Right atrium auricular region (tissue), 2 donors: ENCODE measurements around the gene KASH5. TPM values are rescaled to one million over a fixed set of nuclear protein-coding genes. Genes with fewer than 3 reads are reported as not detected.

ENCODE experiments used
- DNase-seq: peaks from one replicate; pipeline ENCODE4 v3.0.0-alpha.2; 2019; ENCODE audit warnings: low spot score
- H3K27ac ChIP-seq, 2 donors: fragments of 200-600 bp; sonication (generic); 1 replicate in 1 of 2; 2 replicates in 1 of 2; pipeline ENCODE4 v1.5.1; 2016 to 2019
- H3K27me3 ChIP-seq, 2 donors: fragments of 200-600 bp; sonication (generic); one replicate each; pipeline versions ENCODE4 v1.5.1 to v1.6.0; 2017 to 2019
- H3K36me3 ChIP-seq: fragments of 200-600 bp; sonication (generic); one replicate; pipeline ENCODE4 v1.5.1; 2016
- H3K4me1 ChIP-seq, 2 donors: fragments of 200-600 bp; sonication (generic); one replicate each; pipeline versions ENCODE4 v1.5.1 to v1.6.0; 2017 to 2019
- H3K4me3 ChIP-seq, 2 donors: fragments of 200-600 bp; sonication (generic); 1 replicate in 1 of 2; 2 replicates in 1 of 2; pipeline ENCODE4 v1.5.1; 2017 to 2019; ENCODE audit warnings: mild to moderate bottlenecking in 1 of 2, moderate library complexity in 1 of 2
- H3K9me3 ChIP-seq, 2 donors: fragments of 200-600 bp; sonication (generic); one replicate each; pipeline ENCODE4 v1.5.1; 2019
- total RNA-seq, 2 donors: library from RNA; depleted of rRNA; stranded (reverse); fragments of >200 nt; gene quantifications; one replicate each; pipeline ENCODE4 v1.1.0, GENCODE V29; 2016
- TF ChIP-seq, protein P1 (sequence below), 2 donors: fragments of 200-600 bp; sonication (generic); IDR thresholded peaks; one replicate each; pipeline ENCODE4 v1.5.1; 2019; ENCODE audit warnings: antibody characterized with exemption in 2 of 2

Gene KASH5
- total RNA-seq, 2 donors from 2014 or later = not detected

DNA sequence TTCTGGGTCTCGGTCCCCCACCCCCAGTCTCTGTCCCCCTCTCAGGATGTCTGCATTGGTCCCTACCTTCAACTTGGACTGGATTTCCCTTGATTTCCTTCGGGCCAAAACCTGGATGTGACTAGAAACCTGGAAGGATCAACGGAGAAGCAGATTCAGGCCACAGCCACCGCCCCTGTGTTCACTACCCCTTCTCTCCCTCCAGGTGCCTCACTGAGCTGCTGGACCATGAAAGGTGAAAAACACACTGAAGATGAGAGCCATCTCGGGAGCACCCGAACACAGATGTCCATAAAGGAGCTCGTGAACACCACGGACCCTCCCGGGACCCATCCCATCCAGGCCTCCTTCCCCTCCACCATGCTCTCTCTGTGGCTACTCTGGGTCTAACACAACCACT, 30.9 kb upstream of the KASH5 start:
- H3K27ac ChIP-seq = peak overlapping the region; percentile 31 to 47
- no peaks in the 10 kb centered on the region for H3K9me3 ChIP-seq
- no peak overlapping the region for H3K4me3 ChIP-seq
- no peak for DNase-seq
- H3K4me1 ChIP-seq = peaks cover 0 to 33% of the 10 kb centered on the region in 2 donors
- TF ChIP-seq, protein P1, sequence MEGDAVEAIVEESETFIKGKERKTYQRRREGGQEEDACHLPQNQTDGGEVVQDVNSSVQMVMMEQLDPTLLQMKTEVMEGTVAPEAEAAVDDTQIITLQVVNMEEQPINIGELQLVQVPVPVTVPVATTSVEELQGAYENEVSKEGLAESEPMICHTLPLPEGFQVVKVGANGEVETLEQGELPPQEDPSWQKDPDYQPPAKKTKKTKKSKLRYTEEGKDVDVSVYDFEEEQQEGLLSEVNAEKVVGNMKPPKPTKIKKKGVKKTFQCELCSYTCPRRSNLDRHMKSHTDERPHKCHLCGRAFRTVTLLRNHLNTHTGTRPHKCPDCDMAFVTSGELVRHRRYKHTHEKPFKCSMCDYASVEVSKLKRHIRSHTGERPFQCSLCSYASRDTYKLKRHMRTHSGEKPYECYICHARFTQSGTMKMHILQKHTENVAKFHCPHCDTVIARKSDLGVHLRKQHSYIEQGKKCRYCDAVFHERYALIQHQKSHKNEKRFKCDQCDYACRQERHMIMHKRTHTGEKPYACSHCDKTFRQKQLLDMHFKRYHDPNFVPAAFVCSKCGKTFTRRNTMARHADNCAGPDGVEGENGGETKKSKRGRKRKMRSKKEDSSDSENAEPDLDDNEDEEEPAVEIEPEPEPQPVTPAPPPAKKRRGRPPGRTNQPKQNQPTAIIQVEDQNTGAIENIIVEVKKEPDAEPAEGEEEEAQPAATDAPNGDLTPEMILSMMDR (IDR thresholded peaks at IDR 0.05) = no peak
- peaks cover 48% of the 10 kb centered on the region for H3K36me3 ChIP-seq
- no peaks in the 10 kb centered on the region for H3K27me3 ChIP-seq

DNA sequence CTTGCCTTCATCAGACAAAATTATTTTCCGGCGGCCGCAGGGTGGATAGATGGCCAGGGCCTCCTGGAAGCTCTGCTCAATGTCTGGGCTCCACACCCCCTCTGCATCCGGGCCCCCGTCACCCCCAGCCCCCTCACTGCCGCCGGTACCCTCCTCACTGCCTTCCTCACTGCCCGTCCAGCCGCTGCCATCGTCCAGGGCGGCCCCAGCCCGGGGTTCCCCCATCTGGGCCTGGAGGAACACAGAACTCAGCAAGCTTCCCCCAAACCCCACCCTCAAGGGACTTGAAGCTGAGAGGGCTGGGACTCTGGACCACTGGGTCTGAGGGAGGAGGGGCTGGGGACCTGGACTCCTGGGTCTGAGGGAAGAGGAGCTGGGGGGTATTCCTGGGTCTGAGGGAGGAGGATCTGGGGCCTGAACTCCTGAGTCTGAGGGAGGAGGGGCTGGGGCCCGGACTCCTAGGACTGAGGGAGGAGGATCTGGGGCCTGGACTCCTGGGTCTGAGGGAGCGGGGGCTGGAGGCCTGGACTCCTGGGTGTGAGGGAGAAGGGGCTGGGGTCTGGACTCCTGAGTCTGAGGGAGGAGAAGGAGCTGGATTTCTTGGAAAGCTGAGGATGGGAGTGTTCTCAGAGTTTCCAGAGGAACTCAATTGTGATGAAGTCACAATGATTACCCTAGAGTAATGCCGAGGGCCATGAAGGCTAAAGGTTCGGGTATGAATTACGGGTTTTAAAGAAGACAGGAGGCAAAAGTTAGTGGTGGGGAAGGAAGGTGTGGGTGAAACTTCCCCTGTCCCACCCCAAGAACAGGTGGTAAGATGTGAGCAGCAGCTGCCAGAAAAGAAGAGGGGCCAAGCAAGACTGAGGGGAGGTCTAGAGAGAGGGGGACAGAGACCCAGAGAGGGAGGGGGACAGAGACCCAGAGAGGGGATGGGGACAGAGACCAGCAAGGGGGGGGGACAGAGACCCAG, 27.9 kb upstream of the KASH5 start:
- TF ChIP-seq, protein P1 (IDR thresholded peaks at IDR 0.05) = no peak
- DNase-seq = no peak
- H3K4me1 ChIP-seq = peaks cover 0 to 41% of the 10 kb centered on the region in 2 donors
- H3K27me3 ChIP-seq = no peaks in the 10 kb centered on the region
- no peaks in the 10 kb centered on the region for H3K9me3 ChIP-seq
- H3K4me3 ChIP-seq = no peak overlapping the region
- H3K27ac ChIP-seq = peak overlapping the region; percentile 97
- H3K36me3 ChIP-seq = peaks cover 33% of the 10 kb centered on the region

DNA sequence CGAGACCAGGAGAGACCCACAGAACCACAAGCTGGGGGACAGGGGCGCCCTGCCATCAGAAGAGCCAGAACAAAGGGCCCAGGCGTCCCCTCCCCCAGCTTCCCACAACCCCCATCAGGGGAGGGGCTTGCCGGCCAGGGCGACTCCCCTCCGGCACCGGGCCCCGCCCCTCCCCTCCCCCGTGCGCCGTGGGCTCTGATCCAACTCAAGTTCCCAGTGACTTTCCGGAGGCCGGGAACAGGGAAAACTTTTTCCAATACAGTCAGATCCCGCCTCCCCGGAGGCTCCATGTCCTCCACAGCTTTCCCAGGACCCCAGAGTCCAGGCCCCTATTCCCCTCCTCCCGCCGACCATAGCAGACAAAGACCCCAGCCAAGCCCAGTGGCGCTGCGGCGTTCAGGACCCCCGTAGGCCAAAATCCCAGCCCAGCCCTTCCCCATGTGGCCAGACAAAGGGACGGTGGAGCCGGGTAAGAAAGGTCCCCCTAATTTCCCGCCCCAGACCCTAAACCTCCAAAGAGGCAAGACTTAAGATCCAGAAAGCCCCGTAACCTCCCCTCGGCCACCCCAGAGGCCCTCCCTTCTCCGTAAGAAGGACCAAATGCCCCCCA, 26.5 kb upstream of the KASH5 start:
- peak; percentile 80 for DNase-seq
- TF ChIP-seq, protein P1 (IDR thresholded peaks at IDR 0.05) = no peak
- H3K36me3 ChIP-seq = peaks cover 25% of the 10 kb centered on the region
- peaks cover 0 to 30% of the 10 kb centered on the region in 2 donors for H3K4me1 ChIP-seq
- H3K27me3 ChIP-seq = no peaks in the 10 kb centered on the region
- peak overlapping the region; percentile 97 for H3K27ac ChIP-seq
- peak overlapping the region; percentile 82 to 91 for H3K4me3 ChIP-seq
- H3K9me3 ChIP-seq = no peaks in the 10 kb centered on the region

DNA sequence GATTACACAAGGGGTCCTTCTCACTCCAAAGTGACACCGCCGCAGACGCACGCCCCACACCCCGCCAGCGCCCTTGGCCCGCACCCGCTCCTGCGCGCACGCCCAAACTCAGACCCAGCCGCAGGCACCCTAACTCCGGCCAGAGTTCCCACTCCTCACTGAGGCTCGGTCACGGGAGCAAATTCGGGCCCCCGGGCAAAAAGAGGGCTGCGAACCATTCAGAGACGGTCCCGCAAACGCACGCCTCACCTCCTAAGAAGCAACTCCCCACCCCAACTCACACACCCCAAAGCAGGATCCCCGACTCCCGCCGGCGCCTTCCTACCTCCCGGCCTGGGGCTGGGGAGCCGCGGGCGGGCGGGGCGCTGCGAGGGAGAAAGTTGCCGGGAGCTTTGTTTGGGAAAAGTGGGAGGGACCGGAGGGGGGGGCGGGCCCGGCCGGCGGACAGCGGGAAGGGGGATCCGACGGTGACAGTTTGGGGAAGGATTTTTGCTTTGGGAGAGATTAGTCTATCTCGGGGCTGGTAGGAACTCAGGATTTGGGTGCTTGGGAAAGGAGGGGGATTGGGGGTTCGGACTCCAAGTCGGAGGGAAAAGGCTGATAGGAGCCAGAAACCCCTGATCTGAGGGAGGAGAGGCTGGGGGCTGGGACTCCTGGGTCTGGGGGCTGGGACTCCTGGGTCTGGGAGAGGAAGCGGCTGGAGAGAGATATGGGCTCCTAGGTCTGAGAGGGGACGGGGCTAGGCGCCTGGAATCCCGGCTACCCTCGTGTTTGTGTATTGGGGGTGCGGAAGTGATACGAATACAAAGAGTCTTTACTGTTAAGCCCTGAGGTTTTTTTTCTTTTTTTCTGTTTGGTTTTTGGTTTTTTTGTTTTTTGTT, 25.8 kb upstream of the KASH5 start, which contains the start of gene TEAD2:
TSS of gene TEAD2 (minus strand) at position 369 of the 881 bp plus-strand sequence. CDS start 2,341 bp downstream, outside the sequence.
- Histone ChIP-seq H3K9me3 (no peaks in the 10 kb centered on the region), H3K36me3 (peaks cover 23% of the 10 kb centered on the region), H3K27ac (peak within 1 kb of the TSS; percentile 97), H3K4me1 (peaks cover 0 to 22% of the 10 kb centered on the region in 2 donors), H3K27me3 (no peaks in the 10 kb centered on the region), H3K4me3 (peak within 1 kb of the TSS; percentile 82 to 91)
- peak; percentile 70 for DNase-seq
- TF ChIP-seq, protein P1 (IDR thresholded peaks at IDR 0.05) = no peak

DNA sequence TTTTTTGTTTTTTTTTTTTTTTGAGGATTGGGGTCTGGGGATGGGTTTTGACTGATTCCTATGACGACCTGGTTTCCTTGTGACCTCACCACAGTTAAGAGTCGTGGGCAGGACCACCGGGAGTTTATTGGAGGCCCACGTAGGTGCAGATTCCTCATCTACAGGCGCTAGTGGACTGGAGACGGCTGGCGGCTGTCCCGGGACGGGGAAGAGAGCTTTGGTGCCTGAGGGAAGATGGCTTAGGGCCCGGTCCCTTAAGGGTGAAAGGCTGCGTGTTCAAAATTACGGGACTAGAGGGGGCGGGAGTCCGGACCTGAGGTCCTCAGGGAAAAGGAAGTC, 25.2 kb upstream of the KASH5 start:
- H3K27ac ChIP-seq = peak overlapping the region; percentile 97
- DNase-seq = no peak
- peaks cover 17% of the 10 kb centered on the region for H3K36me3 ChIP-seq
- H3K27me3 ChIP-seq = no peaks in the 10 kb centered on the region
- H3K4me1 ChIP-seq = peaks cover 0 to 22% of the 10 kb centered on the region in 2 donors
- TF ChIP-seq, protein P1 (IDR thresholded peaks at IDR 0.05) = no peak
- no peaks in the 10 kb centered on the region for H3K9me3 ChIP-seq
- peak overlapping the region; percentile 82 to 91 for H3K4me3 ChIP-seq
